ENCODE results near the gene MVB12A. TPM values are rescaled to one million over a fixed set of nuclear protein-coding genes. Genes with fewer than 3 reads are reported as not detected.

MVB12A gene
- total RNA-seq, 1 experiment from 2014 or later = 82.5 TPM

GRCh38 chr19:17447704-17448130, 27.9 kb downstream of the MVB12A start:
- Histone ChIP-seq H3K27ac (ENCODE audit: low read length) (no peak overlapping the region), H3K9ac (ENCODE audit: low read length) (peak overlapping the region; percentile 50; the same call in 1 of the 2 replicates), H2AFZ (ENCODE audit: low read length) (peak overlapping the region; percentile 56; the same call in 1 of the 2 replicates), H3K4me3 (ENCODE audit: low read length) (peak overlapping the region; percentile 74), H3K36me3 (ENCODE audit: low read depth, low read length) (no peaks in the 10 kb centered on the region), H3K79me2 (ENCODE audit: low read length) (no peaks in the 10 kb centered on the region), H3K4me1 (ENCODE audit: insufficient read depth, low read length) (peaks cover 9% of the 10 kb centered on the region), H3K4me2 (ENCODE audit: low read length) (peak overlapping the region; percentile 95), H3K9me2 (replicated peaks; ENCODE audit: low read length) (no peaks in the 10 kb centered on the region), H3K27me3 (ENCODE audit: low read length) (no peaks in the 10 kb centered on the region), H4K20me1 (ENCODE audit: low read length) (no peaks in the 10 kb centered on the region), H3F3A (ENCODE audit: low read length, unreplicated experiment) (peaks cover 4% of the 10 kb centered on the region), H3K9me3 (ENCODE audit: low read length) (no peaks in the 10 kb centered on the region)
- BruUV-seq (replicated peaks) = no TSS peak
- intact Hi-C loops (cut with micrococcal nuclease) = no loop called here
- ATAC-seq (no peak), DNase-seq (no peak)
- ChIA-PET POLR2A (ENCODE audit: unreplicated experiment) (no interaction called here), CTCF (interaction anchor here (0.5 kb wide), 1 partner anchor 21 kb away, joined by 3 read pairs; no protein-coding TSS in a partner anchor)
- TF ChIP-seq EZH2 (IDR thresholded peaks at IDR 0.05; ENCODE audit: low read length, unreplicated experiment) (no peak), EZH2phosphoT487 (IDR thresholded peaks at IDR 0.05; ENCODE audit: borderline replicate concordance, low read length) (no peak), CTCF (conservative IDR thresholded peaks at IDR 0.05; ENCODE audit: low read depth, low read length) (no peak)

DNA sequence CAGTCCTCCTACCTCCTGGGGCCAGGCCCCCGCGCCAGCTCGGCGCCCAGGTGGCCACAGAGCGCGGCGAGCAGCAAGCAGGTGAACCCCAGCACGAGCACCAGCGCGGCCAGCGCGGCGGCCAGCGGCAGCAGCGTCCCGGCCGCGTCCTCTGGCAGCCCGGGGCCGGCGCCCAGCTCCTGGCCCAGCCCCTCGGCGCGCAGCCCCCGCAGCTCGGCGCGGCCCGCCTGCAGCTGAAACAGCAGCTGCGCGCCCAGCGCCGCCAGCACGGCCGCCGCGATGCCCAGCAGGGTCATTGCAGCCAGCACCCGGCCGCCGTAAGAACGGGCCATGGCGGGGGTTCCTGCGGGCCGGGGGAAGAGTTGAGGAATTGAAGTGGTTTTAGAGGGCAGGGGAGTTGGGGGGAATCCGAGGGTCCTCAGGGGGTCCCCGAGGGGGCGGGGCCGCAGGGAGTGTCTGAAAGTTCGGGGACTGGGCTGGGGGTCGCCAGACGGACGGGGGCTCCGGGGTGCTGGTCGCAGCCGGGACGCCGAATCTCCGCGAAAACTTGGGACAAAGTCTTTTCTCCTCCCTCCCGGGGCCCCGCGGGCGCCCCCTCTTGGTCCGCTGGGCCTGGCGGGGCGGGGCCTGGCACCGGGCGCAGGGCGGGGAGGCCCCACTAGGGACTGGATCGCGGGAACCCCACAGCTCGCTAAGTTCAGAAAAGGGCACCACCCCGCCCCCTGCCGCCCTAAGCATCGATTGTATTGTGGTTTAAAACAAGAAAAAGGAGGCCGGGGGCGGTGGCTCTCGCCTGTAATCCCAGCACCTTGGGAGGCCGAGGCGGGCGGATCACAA, 28.5 kb downstream of the MVB12A start, which contains the start of gene TMEM221:
Gene TMEM221, minus strand, starts transcription at position 538 of the 837 bp plus-strand sequence. Its CDS starts 206 bp downstream, at position 332.
- no peaks in the 10 kb centered on the region for H3K9me2 ChIP-seq (replicated peaks; ENCODE audit: low read length)
- ChIA-PET CTCF (no interaction called here), POLR2A (ENCODE audit: unreplicated experiment) (no interaction called here)
- H2AFZ ChIP-seq (ENCODE audit: low read length) = peak within 1 kb of the TSS; percentile 87
- H4K20me1 ChIP-seq (ENCODE audit: low read length) = no peaks in the 10 kb centered on the region
- BruUV-seq (replicated peaks) = no TSS peak
- intact Hi-C loops (cut with micrococcal nuclease) = no loop called here
- no peaks in the 10 kb centered on the region for H3K9me3 ChIP-seq (ENCODE audit: low read length)
- H3K36me3 ChIP-seq (ENCODE audit: low read depth, low read length) = no peaks in the 10 kb centered on the region; the same call in 1 of the 2 replicates
- H3F3A ChIP-seq (ENCODE audit: low read length, unreplicated experiment) = peaks cover 4% of the 10 kb centered on the region
- no peaks in the 10 kb centered on the region for H3K79me2 ChIP-seq (ENCODE audit: low read length)
- peak within 1 kb of the TSS; percentile 95 for H3K4me2 ChIP-seq (ENCODE audit: low read length)
- H3K27me3 ChIP-seq (ENCODE audit: low read length) = no peaks in the 10 kb centered on the region
- peaks cover 9% of the 10 kb centered on the region for H3K4me1 ChIP-seq (ENCODE audit: insufficient read depth, low read length)
- TF ChIP-seq CTCF (conservative IDR thresholded peaks at IDR 0.05; ENCODE audit: low read depth, low read length) (peak; percentile 66), EZH2 (IDR thresholded peaks at IDR 0.05; ENCODE audit: low read length, unreplicated experiment) (no peak)
- peak; percentile 53 for ATAC-seq
- no peak within 1 kb of the TSS for H3K27ac ChIP-seq (ENCODE audit: low read length)
- peak; percentile 54 for DNase-seq
- H3K9ac ChIP-seq (ENCODE audit: low read length) = peak within 1 kb of the TSS; percentile 50
- H3K4me3 ChIP-seq (ENCODE audit: low read length) = peak within 1 kb of the TSS; percentile 74
